Coronary artery (tissue), 2 donors: ENCODE results near the gene FYTTD1.
A peak's percentile ranks its signal among the peaks of the same experiment; 100 is the strongest.

ENCODE experiments used
- DNase-seq: peaks from one replicate; pipeline ENCODE4 v3.0.0-alpha.2; 2017; ENCODE audit warnings: low spot score
- H3K27ac ChIP-seq, 2 donors: fragments of 200-600 bp; sonication (generic); one replicate each; pipeline ENCODE4 v1.5.1; 2016 to 2019
- H3K4me3 ChIP-seq: fragments of 200-600 bp; sonication (generic); 2 replicates; pipeline ENCODE4 v1.5.1; 2016; ENCODE audit warnings: mild to moderate bottlenecking, moderate library complexity
- CTCF ChIP-seq: fragments of 200-600 bp; sonication (generic); IDR thresholded peaks from one replicate; pipeline ENCODE4 v1.5.1; 2019; ENCODE audit warnings: antibody characterized with exemption

Gene FYTTD1

DNA sequence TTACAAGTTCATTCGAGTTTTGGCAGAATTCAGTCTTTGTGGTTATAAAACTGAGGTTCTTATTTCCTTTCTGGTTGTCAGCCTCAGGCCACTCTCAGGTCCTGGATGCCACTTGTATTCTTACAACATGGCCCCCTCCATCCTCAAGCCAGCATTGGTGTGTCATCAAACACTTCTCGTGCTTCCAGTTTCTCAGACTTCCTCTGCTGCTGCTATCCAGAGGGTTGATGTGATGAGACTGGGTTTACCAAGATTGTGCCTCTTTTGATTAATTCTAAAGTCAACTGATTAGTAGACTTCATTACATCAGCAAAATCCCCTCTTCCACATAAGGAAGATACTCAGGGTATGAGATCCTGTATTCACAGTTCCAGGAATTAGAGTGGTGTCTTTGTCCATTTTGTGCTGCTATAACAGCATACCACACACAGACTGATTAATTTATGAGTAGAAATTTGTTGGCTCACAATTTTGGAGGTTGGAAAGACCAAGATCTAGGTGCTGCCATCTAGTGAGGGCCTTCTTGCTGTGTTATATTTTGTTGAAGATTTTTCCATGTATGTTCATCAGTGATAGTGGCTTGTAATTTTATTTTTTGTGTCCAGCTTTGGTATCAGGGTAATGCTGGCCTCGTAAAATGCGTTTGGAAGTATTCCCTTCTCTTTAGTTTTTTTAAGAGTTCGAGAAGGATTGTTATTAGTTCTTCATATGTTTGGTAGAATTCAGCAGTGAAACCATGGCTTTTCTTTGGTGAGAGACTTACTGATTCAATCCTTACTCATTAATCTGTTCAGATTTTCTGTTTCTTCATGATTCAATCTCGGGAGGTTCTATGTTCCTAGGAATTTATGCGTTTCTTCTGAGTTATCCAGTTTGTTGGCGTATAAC lies 52.5 kb downstream of the FYTTD1 start:
- DNase-seq: no peak
- no peak for TF ChIP-seq CTCF
- H3K4me3 ChIP-seq: no peak overlapping the region
- no peak overlapping the region for H3K27ac ChIP-seq

GRCh38 chr3:197802779-197803459 lies 53.2 kb downstream of the FYTTD1 start:
- TF ChIP-seq CTCF: no peak
- no peak for DNase-seq
- Histone ChIP-seq H3K27ac (no peak overlapping the region), H3K4me3 (no peak overlapping the region)

DNA sequence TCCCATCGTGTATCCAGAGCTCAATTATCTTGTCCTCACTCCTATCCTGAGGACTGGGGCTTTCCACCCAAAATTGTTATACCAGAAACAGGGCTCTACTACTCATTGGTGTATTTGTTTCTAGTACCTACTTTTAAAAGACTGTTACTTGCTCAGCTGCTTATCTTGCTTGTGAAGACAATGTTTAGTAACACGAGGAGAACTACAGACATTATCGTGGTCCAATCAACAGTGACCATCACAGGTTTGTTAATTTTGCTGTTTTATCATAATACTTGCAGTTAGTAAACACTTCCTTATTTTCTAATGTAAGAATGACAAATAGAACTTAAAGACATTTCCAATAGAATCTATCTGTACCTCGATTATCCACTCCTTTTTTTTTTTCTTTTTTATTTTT lies 54.8 kb downstream of the FYTTD1 start:
- Histone ChIP-seq H3K4me3 (no peak overlapping the region), H3K27ac (no peak overlapping the region)
- DNase-seq: no peak
- TF ChIP-seq CTCF: no peak

DNA sequence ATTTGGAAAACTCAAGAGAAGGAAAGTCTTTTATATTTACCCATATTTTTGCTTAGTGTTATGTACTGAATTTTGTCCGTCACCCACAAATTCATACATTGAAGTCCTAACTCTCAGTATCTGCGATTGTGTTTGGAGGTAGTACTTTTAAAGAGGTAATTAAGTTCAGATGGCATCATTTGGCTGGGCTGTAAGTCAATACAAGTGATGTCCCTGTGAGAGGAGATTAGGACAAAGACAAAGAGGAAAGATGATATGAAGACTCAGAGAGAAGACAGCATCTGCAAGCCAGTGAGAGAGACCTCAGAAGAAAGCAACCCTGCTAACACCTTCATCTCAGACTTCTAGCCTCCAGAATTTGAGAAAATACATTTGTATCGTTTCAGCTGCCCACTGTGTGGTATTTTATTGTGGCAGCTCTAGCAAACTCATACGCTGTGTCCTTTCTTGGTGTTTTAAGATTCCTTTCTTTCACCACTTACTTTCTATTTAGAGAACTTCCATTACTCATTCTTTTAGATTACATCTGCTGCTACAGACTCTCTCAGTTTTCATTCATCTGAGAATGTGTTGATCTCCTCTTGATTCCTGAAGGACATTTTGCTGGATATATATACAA lies 58.4 kb downstream of the FYTTD1 start:
- Histone ChIP-seq H3K27ac (peak overlapping the region; percentile 65 to 78), H3K4me3 (no peak overlapping the region)
- no peak for TF ChIP-seq CTCF
- no peak for DNase-seq

- no peak overlapping the region for H3K4me3 ChIP-seq
- peak overlapping the region; percentile 65 to 78 for H3K27ac ChIP-seq
- DNase-seq: no peak
- TF ChIP-seq CTCF: no peak
Measured at GRCh38 chr3:197809356-197810020, 59.8 kb downstream of the FYTTD1 start.

DNA sequence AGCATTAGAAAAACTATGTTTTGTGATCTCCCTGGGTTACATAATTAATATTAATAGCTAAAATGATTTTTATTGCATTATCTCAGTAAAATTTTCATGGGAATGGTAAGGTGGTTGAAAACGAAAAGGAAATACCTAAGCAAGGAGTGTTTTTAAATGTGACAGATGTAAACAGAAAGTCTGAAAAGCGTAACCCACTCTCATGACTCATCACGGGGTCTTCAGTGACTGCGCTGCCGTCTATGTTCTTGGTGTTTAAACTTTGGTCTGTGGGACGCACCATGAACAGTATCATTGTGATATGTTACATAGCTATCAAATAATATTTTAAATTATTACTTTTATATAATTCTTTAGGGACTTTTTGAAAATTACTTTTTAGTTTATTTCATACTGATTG lies 61.2 kb downstream of the FYTTD1 start:
- H3K27ac ChIP-seq: no peak overlapping the region
- TF ChIP-seq CTCF: no peak
- DNase-seq: no peak
- no peak overlapping the region for H3K4me3 ChIP-seq
